Activated CD4-positive, CD25-positive, alpha-beta regulatory T cell treated with anti-CD3 and anti-CD28 coated beads, Interleukin-2, amount 50 U/mL, for 16 hours (primary cell): ENCODE data around the gene GOLGA8K.
"Not testable (repeated sequence)": the region's sequence is repeated elsewhere in the genome, so short reads cannot be mapped to it uniquely, and the experiment has no call there.

Experiments
- DNase-seq: peaks from one replicate; pipeline ENCODE4 v3.0.0-alpha.2; 2020; ENCODE audit warnings: low read depth, low spot score

GOLGA8K gene, protein sequence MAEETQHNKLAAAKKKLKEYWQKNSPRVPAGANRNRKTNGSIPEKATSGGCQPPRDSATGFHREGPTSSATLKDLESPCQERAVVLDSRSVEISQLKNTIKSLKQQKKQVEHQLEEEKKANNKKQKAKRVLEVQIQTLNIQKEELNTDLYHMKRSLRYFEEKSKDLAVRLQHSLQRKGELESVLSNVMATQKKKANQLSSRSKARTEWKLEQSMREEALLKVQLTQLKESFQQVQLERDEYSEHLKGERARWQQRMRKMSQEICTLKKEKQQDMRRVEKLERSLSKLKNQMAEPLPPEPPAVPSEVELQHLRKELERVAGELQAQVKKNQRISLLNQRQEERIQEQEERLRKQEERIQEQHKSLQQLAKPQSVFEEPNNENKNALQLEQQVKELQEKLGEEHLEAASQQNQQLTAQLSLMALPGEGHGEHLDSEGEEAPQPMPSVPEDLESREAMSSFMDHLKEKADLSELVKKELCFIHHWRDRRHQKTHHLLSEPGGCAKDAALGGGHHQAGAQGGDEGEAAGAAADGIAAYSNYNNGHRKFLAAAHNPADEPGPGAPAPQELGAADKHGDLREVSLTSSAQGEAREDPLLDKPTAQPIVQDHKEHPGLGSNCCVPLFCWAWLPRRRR

DNA sequence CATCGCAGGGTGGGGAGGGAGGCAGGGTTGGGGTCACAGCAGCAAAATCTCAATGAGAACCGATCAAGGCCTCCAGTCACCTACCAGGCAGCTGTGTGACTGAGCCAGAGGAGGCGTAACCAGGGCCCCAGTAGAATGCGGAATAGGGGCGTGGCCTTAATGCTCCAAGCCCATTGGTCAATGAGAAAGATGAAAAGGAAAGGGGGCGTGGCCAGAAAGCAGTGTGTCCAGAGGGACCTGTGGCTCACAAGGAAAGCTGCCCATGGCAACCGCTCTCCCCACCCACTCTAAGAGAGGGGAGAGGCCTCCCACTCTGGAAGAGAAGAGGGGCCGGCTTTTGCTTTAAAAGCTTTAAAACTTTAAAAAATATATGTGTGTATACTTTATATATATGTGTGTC lies at the start of gene GOLGA8K:
Gene GOLGA8K (minus strand): TSS at position 101 of the 400 bp plus-strand sequence. CDS start 98 bp downstream, at position 3.
- not testable (repeated sequence) for DNase-seq

DNA sequence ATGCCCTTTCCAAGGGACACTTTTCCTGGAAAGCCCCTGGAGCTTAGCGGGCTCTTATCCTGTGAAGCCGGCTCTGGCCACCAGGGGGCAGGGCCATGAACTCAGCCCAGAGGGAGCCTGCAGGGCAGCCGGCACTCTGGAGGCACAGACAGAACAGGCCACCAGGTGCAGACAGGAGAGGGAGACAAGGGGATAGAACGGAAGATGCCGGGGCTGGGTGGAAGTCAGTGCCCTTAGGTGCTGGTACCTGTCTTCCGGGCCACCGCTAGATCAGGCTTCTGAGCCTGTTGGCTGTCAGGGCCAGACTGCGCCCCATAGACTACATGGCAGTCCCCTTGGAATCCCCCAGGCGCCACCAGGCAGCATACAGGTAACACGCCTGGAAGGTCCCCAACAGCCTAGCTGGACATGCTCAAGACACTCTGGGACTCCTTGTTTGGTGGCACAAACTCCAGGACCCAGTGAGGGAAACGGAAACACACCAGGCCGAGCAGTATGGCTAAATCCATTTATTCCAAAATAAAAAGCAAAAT lies 37.4 kb upstream of the GOLGA8K start:
- DNase-seq: not testable (repeated sequence)

DNA sequence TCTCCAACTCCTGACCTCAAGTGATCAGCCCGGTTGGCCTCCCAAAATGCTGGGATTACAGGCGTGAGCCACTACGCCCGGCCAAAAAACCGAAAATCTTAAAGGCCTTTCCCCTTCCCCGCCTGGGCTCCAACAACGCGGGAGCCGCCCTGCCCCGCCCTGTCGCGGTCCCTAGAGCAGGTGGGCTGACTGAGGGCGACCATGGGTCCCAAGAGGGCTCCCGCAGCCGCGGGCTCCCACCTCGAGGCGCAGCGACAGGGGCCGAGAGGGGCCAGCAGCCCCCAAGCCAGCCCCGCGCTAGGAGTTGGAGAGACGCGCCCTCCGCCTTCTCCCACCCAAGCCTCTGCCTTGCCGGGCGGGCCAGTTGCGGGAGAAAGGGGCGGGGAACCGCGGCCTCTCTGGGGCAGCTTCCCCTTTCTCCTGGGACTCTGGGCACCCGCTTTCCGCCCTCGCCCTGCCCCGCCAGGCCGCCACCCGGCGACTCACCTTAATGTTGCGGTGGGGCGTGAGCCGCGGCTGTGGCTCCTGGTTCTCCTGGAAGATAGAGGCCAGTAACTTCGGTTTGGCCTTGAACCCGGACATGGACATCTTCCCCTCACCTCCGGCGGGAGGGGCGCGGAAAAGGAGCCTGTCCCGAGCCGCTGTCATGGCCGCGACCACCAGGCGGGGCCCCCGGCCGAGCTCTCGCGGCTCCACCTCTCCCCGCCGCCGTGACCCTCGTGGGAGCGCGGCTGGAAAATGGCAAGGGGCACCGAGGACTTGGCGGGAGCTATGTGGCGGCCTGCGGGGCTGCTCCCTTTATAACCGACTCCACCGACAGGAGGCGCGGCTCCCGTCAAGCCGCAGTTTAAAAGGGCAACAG lies 31.2 kb upstream of the GOLGA8K start:
- not testable (repeated sequence) for DNase-seq

DNA sequence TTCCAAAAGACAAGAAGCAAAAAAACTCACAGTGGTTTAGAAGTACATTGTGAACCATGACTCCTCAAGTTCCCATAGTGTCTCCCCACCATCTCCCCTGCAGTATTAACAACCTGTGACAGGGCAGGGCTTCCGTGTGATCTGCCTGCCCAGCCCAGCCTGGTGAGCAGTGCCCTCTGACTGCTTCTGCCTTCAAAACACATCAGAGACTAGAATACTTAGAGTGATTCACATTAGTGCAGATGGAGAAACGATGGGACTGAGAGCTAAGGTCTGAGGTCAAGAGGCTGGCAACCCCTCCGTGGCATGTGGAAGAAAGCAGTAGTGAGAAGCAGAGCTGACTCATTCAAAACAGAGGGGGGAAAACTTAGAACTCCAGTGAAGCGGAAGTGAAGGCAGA lies 24.5 kb upstream of the GOLGA8K start:
- not testable (repeated sequence) for DNase-seq

DNA sequence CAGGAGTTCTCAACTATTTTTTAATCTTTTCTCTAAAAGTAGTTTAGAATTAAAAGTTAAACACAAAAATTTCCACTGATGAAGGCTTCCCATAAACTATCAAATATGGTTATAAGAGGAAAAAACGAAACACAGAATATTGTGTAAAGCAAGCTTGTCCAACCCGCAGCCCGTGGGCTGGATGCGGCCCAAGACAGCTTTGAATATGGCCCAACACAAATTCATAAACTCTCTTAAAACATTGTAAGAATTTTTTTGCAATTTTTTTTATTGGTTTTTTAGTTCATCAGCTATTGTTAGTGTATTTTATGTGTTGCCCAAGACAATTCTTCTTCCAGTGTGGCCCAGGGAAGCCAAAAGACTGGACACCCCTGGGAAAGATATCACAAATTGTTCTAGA lies 23.4 kb upstream of the GOLGA8K start:
- DNase-seq: not testable (repeated sequence)

DNA sequence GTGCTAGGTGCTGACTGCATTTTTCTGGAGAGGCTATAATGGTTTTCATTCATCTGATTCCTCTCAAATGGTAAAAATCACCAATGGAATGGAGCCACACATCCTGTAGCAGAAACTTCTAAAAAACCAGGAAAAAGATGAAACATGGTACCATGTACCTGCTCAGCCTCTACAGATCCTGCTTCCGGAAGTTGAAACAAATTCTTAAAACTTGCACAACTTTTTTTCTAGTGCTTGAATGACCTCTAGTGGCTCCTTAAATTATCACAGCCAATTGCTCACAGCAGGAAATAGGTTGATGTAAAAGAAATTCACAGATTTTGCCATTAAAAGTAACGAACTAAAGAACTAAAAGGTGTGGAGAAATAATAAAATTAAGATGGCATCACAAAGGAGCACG lies 4.8 kb upstream of the GOLGA8K start:
- not testable (repeated sequence) for DNase-seq

DNA sequence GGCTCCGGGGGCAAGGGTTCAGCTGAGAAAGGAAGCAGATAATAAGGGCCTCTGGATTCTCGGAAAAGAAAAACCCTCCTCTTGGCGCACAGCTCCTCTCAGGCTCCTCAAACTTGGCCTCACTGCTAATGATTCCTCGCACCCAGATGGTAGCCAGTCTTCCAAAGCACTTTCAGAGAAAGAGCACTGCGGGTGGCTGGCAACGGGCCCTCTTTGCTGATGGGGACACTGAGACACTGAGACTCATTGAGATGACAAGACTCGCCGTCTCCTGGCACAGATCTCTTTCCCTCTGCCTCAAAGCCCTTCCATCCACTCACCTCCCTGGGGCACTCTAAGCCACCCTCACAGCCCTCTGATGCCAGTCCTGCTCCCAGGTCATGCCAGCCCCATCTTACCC lies 6.6 kb downstream of the GOLGA8K start:
- not testable (repeated sequence) for DNase-seq

DNA sequence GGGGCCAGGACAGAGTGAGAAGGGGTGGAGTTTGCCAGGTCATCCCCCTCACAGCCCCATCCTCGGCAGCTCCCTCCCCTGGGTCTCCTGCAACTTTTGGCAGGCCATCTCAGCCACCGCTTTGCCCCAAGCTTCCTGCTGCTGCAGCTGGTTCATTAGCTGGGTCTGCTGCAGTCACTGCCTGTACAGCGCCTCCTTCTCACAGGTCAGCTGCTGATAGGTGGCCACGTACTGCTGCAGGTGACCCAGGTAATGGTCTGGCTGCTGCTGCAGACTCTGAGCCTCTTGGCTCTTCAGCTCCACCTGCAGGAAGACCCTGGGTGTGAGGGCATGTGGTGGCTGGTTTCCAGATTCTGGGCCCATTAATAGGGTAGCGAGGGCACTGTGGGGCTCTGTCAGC lies 8.3 kb downstream of the GOLGA8K start:
- not testable (repeated sequence) for DNase-seq

DNA sequence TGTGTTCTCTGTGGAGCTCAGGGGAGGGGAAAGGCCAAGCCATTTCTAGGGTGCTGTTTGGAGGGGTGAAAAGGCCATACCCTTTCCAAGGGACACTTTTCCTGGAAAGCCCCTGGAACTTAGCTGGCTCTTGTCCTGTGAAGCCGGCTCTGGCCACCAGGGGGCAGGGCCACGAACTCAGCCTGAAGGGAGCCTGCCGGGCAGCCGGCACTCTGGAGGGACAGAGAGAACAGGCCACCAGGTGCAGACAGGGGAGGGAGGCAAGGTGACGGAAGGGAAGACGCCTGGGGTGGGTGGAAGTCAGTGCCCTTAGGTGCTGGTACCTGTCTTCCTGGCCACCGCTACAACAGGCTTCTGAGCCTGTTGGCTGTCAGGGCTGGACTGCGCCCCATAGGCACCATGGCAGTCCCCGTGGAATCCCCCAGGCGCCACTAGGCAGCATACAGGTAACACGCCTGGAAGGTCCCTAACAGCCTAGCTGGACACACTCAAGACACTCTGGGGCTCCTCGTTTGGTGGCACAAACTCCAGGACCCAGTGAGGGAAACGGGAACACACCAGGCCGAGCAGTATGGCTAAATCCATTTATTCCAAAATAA lies 14.9 kb downstream of the GOLGA8K start:
- DNase-seq: not testable (repeated sequence)

DNA sequence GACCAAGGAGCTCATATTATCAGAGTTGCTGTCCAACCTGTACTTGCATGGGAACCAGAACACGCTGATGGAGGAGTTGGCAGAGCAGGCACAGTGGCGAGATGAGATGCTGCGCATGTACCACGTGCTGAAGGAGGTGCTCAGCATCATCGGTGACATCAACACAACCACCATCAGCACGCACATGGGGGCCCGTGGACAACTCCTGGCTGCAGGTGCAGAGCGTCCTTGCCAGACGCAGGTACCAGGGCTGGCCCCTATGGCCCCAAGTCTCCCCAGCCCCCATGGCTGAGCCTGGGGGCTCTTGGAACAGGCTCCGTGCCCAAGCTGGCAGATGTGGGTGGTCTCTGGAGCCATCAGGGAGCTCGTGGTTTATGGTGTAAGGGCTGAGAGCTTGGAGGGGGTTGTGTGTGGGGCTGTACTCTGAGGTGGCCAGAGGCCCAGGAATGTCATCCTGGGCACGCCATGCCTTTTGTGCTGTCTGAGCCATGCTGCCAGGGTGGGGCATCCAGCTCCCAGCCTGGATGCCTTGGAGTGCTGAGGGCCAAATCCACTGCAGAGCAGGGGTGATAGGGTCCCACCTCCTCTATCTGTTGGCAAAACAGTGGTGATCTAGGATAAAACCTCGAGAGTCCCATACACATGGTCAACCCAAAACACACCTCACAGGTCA lies 17.1 kb downstream of the GOLGA8K start:
- not testable (repeated sequence) for DNase-seq

DNA sequence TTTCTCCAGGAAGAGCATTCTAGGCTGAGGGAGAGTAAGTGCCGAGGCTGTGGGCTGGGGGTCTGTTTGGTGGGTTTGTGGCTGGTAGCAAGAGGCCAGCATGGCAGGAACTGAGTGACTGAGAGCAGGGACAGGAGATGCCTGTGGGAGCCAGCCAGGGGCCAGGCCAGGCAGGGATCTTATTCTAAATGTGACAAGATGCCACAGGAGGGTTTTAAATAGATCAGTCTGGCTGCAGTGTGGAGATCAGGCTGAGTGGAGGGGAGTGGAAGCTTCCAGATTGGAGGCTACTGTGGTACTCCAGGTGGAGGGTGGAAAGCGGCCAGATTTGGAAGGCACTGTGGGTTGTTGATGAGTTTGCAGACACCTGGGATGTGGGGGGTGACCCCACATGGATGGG lies 28.9 kb downstream of the GOLGA8K start:
- DNase-seq: not testable (repeated sequence)

DNA sequence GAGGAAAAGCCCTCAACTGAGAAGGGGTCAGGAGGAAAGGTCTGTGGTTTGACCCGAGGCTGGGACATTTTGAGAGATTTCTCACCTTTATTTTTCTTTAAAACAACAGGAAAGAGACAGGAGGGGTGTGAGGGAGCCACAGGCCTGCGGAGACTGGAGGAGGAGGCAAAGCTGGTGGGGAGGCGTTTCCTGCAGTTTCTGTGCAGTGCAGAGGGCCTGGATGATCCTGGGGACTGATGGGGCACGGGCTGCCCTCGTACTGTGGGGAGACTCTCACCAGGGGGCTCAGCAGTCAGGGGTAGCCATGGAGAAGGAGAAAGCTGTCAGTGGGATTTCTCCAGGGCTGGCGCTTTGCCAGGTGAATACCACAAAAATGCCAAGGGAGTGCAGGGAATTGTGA lies 29.4 kb downstream of the GOLGA8K start:
- DNase-seq: not testable (repeated sequence)

DNA sequence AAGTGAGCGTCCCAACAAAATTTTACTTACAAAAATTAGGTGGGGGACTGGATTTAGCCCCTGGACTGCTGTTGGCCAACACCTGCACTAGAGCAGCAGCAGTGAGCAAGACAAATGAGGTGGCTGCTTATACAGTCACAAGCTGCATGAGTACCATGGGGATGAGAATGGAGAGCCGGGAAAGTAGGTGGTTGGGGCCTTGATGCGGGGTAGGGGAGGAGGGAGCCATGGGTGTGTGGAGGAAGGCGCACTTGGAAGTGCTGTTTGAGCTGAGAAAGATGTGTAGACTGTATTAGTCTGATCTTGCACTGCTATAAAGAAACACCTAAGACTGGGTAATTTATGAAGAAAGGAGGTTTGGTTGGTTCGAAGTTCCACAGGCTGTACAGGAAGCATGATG lies 31.0 kb downstream of the GOLGA8K start:
- DNase-seq: not testable (repeated sequence)

DNA sequence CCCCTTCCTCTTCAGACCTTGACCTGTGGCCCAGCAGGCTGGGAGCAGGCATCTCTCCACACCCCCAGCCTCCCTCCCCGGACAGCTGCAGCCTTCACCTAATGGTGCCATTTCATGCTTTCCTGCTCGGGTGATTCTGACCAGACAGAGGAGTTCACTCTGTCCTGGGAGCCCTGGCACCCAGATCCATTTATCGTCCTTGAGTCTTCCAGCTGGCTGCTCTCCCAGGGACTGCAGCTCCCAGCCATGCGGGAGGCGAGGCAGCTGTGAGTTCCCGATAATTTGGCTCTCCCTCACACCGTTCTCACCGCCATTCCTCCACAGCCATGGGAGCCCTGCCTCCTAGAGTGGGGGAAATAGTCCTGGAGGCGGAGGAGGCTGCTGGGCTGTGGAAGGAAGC lies 32.6 kb downstream of the GOLGA8K start:
- not testable (repeated sequence) for DNase-seq

DNA sequence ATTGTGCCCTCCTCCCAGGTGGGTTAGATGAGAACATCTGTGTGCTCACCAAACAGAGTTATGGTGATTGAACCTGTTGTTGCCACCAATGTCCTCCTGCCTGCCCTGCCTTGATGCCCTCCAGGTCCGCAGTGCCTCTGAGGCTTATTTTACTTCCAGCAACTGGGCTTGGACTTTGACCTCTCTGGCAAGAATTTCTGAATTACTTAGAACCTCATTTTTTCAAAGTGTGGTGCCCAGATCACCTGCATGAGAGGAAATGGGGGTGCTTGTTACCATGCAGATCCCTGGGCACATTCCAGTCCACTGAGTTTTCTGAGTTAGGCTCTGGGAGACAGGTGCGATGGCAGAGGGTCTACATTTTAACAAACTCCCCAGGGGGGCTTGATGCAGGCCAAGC lies 33.0 kb downstream of the GOLGA8K start:
- DNase-seq: not testable (repeated sequence)

DNA sequence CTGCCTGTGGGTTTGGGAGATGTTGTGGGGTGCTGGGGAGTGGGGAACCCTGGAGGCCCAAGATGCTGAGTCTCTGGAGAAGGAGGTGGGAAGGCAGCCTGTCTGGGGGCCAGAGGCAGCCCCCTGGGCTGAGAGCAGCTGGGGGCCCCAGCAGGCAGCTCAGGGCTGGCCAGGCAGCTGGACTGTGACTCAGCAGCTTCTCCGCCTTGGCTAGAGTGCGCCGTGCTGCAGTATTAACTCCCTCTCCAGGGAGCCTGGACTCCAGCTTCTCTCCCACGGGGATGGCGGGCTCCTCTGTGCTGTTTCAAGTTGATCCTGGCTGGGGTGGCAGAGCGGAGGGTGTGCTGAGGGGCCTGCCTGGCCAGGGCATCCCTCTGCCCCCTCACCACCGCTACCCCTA lies 36.6 kb downstream of the GOLGA8K start:
- DNase-seq: not testable (repeated sequence)

DNA sequence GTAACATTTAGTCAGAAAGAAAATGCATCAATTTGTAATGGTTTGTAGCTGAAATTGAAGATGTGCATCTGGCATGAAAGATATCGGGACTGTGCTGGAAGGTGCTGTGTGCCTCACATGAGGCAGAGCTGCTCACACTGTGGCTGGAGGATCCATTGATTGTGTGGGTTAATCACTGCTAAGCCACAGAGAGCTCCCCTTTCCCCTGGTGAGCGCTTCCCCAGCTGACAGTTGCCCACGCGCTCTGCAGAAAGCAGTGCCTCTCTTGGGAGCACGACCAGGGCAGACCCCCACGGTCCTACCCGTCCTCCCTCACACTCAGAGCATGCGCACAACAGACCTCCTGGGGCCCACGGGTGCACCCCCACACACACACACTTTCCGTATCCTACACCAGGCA lies 37.1 kb downstream of the GOLGA8K start:
- not testable (repeated sequence) for DNase-seq

DNA sequence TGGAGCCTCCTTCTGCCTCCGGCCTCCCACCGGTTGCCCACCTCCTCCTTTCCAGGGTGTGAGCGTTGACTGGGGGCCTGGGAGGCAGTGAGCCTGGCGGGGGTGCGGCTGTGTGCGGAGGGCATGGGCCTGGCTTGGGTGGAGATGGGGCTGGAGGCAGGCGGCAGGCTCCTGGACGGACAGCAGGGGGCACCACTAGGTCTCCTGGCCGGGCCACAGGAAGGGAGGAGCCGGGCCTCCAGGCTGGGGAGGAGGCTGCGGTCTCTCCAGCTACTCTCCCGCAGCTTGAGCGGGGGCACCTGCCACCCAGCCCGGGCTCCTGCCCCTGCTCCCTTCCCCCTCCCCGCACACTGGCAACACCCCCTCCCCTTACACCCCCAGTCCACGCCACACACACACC lies 38.1 kb downstream of the GOLGA8K start:
- not testable (repeated sequence) for DNase-seq

DNA sequence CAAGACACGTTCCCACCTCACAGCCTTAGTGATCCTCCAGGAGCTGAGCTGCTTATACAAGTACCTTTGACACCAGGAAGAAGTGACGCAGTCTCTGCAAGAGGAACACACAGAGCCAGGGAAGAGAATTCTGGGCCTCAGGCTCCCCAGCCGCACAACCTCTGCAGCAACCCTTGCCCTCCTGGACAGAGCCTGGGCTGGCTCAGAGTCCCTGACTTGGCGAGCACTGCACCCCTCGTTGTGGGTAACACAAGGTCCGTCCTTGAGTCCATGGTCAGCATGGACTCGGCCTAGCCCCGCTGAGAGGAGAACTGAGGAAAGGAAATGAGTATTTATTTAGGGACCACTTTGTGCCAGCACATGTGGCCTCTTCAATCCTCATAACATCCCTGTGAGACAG lies 39.6 kb downstream of the GOLGA8K start:
- not testable (repeated sequence) for DNase-seq

DNA sequence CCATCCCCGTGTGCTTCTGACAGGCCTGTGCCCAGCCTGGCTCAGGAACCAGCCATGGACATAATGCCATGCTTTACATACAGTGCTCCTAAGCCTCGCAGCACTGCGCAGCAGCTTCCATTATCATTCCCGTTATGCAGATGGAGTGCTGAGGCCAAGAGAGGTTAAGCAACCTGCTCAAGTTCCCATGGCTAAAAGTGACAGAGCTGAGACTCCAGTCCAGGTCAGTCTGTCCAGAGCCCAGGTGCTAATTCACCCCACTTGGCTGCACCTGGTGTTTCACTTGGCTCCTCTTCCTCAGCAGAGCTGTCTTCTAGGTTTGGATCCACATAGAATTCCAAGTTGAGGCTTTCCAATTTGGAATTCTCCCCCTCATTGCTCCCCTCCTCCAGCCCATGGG lies 41.4 kb downstream of the GOLGA8K start:
- not testable (repeated sequence) for DNase-seq

DNA sequence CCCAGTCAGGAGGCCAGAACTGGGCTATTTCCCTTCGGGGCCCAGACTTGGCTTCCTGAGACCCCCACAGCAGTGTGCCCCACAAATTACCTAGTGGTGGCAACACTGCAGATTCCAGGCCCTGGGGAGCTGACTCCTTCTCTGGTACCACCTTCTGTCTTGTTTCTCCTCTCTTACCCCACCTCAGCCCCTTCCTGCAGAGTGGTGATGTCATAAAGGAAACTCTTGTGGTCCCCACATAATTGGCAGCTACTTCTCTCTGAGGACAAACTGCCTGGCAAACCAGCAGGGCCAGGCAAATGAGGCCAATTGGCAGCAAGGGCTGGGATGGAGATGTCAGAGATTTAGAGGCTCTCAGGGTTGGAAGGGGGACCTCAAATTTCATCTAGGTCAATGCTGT lies 44.6 kb downstream of the GOLGA8K start:
- DNase-seq: not testable (repeated sequence)
